22Rv1 (cell line): ENCODE data around the gene SRGAP1.

Experiments
- ZFX ChIP-seq: fragments of 450-650 bp; IDR thresholded peaks from 2 replicates; pipeline ENCODE4 v1.6.1; 2017; ENCODE audit warnings: antibody characterized with exemption, borderline replicate concordance
- TF ChIP-seq, protein P1 (sequence below): fragments of 450-650 bp; IDR thresholded peaks from 2 replicates; pipeline ENCODE4 v1.5.1; 2017; ENCODE audit warnings: mild to moderate bottlenecking

- TF ChIP-seq, protein P1, sequence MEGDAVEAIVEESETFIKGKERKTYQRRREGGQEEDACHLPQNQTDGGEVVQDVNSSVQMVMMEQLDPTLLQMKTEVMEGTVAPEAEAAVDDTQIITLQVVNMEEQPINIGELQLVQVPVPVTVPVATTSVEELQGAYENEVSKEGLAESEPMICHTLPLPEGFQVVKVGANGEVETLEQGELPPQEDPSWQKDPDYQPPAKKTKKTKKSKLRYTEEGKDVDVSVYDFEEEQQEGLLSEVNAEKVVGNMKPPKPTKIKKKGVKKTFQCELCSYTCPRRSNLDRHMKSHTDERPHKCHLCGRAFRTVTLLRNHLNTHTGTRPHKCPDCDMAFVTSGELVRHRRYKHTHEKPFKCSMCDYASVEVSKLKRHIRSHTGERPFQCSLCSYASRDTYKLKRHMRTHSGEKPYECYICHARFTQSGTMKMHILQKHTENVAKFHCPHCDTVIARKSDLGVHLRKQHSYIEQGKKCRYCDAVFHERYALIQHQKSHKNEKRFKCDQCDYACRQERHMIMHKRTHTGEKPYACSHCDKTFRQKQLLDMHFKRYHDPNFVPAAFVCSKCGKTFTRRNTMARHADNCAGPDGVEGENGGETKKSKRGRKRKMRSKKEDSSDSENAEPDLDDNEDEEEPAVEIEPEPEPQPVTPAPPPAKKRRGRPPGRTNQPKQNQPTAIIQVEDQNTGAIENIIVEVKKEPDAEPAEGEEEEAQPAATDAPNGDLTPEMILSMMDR = no peak
- TF ChIP-seq ZFX = no peak
These were observed 136.8 kb downstream of the SRGAP1 start for GRCh38 chr12:63981343-63981742.
